Measurements from ENCODE around the gene TTC9C. TPM values are rescaled to one million over a fixed set of nuclear protein-coding genes. Genes with fewer than 3 reads are reported as not detected.

TTC9C gene
- total RNA-seq, 1 experiment from 2014 or later, result 48.7 TPM

DNA sequence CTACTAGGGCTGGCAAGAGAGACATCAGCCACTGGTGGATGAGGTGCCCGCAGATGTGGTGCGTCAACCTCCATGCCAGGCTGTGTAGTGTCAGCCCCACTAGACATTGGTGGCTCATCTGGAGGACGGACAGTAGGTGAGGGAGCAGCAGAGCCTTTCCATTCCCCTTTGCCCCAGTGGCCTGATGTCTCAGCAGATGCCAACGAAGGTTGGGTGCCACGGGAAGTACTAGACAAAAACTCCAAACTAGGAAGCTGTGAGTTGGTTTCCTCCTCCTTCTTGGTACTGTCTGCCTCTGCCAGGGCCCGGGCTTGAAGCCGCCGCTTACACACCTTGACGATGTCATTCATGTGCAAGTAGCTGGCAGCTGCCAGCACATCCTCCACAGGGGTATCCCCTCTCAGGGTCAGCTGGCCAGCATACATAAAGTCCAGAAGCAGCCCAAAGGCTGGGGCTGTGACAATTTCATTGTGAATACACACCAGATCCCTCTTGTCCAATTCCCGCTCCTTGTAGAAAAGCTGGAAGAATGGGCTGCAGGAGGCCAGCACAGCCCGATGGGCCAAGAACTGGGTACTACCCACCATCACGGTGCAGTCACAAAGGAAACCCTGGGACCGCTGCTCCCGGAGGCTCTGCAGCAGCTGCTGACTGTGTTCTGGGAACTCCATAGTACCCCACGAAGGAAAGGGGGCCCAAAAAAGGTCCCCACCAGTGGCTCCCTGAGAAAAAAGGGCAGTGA lies 24.9 kb downstream of the TTC9C start (continued):
- TF ChIP-seq, protein P1, sequence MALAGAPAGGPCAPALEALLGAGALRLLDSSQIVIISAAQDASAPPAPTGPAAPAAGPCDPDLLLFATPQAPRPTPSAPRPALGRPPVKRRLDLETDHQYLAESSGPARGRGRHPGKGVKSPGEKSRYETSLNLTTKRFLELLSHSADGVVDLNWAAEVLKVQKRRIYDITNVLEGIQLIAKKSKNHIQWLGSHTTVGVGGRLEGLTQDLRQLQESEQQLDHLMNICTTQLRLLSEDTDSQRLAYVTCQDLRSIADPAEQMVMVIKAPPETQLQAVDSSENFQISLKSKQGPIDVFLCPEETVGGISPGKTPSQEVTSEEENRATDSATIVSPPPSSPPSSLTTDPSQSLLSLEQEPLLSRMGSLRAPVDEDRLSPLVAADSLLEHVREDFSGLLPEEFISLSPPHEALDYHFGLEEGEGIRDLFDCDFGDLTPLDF (CRISPR knock-in tag; IDR thresholded peaks at IDR 0.05), result no peak

DNA sequence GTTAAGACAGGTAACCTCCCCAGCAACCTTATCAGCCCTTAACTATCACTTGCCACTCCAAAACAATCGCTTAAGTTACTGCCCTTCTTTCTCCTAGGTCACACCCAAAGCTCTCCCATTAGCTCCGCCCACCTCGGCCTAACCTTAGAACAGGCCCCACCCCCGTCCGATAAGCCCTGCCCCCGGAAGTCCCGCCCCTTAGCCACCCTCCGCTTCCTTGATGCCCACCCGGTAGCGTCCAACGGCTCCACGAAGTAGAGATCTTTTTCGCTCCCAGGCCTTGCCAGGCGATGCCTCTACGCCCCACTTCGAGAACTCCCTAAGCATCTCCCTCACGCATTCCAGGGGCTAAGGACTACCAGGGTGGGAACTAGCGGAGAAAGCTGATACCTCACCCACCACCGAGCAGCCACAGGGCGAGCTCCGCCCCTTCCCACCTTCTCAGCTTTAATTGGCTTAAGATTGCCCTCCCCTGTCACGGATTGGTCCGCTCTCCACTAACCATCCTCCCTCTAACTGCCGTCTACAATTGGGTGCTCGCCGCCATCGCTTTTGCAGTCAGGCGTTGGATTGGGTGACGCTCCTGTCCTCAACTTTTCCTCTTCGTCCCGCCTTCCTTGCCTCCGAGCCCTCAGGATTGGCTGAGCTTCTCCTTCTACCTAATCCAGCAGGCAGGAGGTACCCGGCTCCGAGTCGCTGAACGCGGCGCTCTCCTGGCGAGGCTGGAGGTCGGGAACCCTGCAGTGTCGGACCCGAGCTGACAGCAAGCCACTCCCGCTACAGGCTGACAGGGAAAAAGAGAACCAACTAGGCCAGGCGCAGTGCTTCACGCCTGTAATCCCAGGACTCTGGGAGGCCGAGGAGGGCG lies 25.7 kb downstream of the TTC9C start, which contains the start of gene ZBTB3:
Gene ZBTB3, minus strand, starts transcription at position 425 of the 868 bp plus-strand sequence. CDS start 496 bp downstream, outside the sequence.
- POLR2A ChIA-PET, result interaction anchor here (0.6 to 2.5 kb wide), 19 partner anchors 15 to 162 kb away, joined by 3 to 30 read pairs (median 8); partner anchors contain the start of genes B3GAT3, BSCL2, C11orf98 and CSKMT
- peak within 1 kb of the TSS; percentile 95 for H3K4me3 Mint-ChIP-seq
- peak; percentile 91 for ATAC-seq
- TF ChIP-seq PRRX2 (CRISPR knock-in tag; IDR thresholded peaks at IDR 0.05), result peak; percentile 85; the same call in 1 of the 2 replicates
- TF ChIP-seq MYBL2 (CRISPR knock-in tag; IDR thresholded peaks at IDR 0.05), result no peak
- TF ChIP-seq GABPB1 (CRISPR knock-in tag; IDR thresholded peaks at IDR 0.05), result no peak
- TF ChIP-seq ZNF416 (CRISPR knock-in tag; IDR thresholded peaks at IDR 0.05), result no peak
- no peak for TF ChIP-seq MXD4 (CRISPR knock-in tag; IDR thresholded peaks at IDR 0.05; ENCODE audit: borderline replicate concordance)
- no peak; the same call in none of the 2 replicates for TF ChIP-seq FOXK1 (CRISPR knock-in tag; IDR thresholded peaks at IDR 0.05)
- TF ChIP-seq, protein P2, sequence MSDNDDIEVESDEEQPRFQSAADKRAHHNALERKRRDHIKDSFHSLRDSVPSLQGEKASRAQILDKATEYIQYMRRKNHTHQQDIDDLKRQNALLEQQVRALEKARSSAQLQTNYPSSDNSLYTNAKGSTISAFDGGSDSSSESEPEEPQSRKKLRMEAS (CRISPR knock-in tag; IDR thresholded peaks at IDR 0.05), result peak; percentile 68; the same call in 1 of the 2 replicates
- TF ChIP-seq, protein P3, sequence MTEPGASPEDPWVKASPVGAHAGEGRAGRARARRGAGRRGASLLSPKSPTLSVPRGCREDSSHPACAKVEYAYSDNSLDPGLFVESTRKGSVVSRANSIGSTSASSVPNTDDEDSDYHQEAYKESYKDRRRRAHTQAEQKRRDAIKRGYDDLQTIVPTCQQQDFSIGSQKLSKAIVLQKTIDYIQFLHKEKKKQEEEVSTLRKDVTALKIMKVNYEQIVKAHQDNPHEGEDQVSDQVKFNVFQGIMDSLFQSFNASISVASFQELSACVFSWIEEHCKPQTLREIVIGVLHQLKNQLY (CRISPR knock-in tag; IDR thresholded peaks at IDR 0.05), result no peak
- TF ChIP-seq CBFB (CRISPR knock-in tag; IDR thresholded peaks at IDR 0.05; ENCODE audit: low read depth), result no peak
- TF ChIP-seq, protein P4, sequence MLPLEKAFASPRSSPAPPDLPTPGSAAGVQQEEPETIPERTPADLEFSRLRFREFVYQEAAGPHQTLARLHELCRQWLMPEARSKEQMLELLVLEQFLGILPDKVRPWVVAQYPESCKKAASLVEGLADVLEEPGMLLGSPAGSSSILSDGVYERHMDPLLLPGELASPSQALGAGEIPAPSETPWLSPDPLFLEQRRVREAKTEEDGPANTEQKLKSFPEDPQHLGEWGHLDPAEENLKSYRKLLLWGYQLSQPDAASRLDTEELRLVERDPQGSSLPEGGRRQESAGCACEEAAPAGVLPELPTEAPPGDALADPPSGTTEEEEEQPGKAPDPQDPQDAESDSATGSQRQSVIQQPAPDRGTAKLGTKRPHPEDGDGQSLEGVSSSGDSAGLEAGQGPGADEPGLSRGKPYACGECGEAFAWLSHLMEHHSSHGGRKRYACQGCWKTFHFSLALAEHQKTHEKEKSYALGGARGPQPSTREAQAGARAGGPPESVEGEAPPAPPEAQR (CRISPR knock-in tag; IDR thresholded peaks at IDR 0.05), result no peak
- TF ChIP-seq, protein P5, sequence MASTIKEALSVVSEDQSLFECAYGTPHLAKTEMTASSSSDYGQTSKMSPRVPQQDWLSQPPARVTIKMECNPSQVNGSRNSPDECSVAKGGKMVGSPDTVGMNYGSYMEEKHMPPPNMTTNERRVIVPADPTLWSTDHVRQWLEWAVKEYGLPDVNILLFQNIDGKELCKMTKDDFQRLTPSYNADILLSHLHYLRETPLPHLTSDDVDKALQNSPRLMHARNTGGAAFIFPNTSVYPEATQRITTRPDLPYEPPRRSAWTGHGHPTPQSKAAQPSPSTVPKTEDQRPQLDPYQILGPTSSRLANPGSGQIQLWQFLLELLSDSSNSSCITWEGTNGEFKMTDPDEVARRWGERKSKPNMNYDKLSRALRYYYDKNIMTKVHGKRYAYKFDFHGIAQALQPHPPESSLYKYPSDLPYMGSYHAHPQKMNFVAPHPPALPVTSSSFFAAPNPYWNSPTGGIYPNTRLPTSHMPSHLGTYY (CRISPR knock-in tag; IDR thresholded peaks at IDR 0.05), result peak; percentile 77; the same call in 1 of the 2 replicates
- TF ChIP-seq, protein P6, sequence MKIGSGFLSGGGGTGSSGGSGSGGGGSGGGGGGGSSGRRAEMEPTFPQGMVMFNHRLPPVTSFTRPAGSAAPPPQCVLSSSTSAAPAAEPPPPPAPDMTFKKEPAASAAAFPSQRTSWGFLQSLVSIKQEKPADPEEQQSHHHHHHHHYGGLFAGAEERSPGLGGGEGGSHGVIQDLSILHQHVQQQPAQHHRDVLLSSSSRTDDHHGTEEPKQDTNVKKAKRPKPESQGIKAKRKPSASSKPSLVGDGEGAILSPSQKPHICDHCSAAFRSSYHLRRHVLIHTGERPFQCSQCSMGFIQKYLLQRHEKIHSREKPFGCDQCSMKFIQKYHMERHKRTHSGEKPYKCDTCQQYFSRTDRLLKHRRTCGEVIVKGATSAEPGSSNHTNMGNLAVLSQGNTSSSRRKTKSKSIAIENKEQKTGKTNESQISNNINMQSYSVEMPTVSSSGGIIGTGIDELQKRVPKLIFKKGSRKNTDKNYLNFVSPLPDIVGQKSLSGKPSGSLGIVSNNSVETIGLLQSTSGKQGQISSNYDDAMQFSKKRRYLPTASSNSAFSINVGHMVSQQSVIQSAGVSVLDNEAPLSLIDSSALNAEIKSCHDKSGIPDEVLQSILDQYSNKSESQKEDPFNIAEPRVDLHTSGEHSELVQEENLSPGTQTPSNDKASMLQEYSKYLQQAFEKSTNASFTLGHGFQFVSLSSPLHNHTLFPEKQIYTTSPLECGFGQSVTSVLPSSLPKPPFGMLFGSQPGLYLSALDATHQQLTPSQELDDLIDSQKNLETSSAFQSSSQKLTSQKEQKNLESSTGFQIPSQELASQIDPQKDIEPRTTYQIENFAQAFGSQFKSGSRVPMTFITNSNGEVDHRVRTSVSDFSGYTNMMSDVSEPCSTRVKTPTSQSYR (CRISPR knock-in tag; IDR thresholded peaks at IDR 0.05), result 0 out of 2 replicates have a peak, but pooled peaks have one; percentile 55
- TF ChIP-seq, protein P7, sequence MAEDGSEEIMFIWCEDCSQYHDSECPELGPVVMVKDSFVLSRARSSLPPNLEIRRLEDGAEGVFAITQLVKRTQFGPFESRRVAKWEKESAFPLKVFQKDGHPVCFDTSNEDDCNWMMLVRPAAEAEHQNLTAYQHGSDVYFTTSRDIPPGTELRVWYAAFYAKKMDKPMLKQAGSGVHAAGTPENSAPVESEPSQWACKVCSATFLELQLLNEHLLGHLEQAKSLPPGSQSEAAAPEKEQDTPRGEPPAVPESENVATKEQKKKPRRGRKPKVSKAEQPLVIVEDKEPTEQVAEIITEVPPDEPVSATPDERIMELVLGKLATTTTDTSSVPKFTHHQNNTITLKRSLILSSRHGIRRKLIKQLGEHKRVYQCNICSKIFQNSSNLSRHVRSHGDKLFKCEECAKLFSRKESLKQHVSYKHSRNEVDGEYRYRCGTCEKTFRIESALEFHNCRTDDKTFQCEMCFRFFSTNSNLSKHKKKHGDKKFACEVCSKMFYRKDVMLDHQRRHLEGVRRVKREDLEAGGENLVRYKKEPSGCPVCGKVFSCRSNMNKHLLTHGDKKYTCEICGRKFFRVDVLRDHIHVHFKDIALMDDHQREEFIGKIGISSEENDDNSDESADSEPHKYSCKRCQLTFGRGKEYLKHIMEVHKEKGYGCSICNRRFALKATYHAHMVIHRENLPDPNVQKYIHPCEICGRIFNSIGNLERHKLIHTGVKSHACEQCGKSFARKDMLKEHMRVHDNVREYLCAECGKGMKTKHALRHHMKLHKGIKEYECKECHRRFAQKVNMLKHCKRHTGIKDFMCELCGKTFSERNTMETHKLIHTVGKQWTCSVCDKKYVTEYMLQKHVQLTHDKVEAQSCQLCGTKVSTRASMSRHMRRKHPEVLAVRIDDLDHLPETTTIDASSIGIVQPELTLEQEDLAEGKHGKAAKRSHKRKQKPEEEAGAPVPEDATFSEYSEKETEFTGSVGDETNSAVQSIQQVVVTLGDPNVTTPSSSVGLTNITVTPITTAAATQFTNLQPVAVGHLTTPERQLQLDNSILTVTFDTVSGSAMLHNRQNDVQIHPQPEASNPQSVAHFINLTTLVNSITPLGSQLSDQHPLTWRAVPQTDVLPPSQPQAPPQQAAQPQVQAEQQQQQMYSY (CRISPR knock-in tag; IDR thresholded peaks at IDR 0.05), result no peak
- TF ChIP-seq, protein P8, sequence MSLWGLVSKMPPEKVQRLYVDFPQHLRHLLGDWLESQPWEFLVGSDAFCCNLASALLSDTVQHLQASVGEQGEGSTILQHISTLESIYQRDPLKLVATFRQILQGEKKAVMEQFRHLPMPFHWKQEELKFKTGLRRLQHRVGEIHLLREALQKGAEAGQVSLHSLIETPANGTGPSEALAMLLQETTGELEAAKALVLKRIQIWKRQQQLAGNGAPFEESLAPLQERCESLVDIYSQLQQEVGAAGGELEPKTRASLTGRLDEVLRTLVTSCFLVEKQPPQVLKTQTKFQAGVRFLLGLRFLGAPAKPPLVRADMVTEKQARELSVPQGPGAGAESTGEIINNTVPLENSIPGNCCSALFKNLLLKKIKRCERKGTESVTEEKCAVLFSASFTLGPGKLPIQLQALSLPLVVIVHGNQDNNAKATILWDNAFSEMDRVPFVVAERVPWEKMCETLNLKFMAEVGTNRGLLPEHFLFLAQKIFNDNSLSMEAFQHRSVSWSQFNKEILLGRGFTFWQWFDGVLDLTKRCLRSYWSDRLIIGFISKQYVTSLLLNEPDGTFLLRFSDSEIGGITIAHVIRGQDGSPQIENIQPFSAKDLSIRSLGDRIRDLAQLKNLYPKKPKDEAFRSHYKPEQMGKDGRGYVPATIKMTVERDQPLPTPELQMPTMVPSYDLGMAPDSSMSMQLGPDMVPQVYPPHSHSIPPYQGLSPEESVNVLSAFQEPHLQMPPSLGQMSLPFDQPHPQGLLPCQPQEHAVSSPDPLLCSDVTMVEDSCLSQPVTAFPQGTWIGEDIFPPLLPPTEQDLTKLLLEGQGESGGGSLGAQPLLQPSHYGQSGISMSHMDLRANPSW (CRISPR knock-in tag; conservative IDR thresholded peaks at IDR 0.05; ENCODE audit: low read depth), result no peak
- TF ChIP-seq ZNF232 (CRISPR knock-in tag; IDR thresholded peaks at IDR 0.05), result no peak
- no peak for TF ChIP-seq TEAD4 (CRISPR knock-in tag; IDR thresholded peaks at IDR 0.05)
- TF ChIP-seq ETV6 (CRISPR knock-in tag; IDR thresholded peaks at IDR 0.05), result peak; percentile 12; the same call in 1 of the 2 replicates

More for the DNA sequence above, 25.7 kb downstream of the TTC9C start, which contains the start of gene ZBTB3:
- peaks cover 28% of the 10 kb centered on the region for H3K4me1 Mint-ChIP-seq
- H3K27me3 Mint-ChIP-seq (ENCODE audit: low read depth), result no peaks in the 10 kb centered on the region; the same call in 1 of the 2 replicates
- H3K36me3 Mint-ChIP-seq, result peaks cover 38% of the 10 kb centered on the region
- DNase-seq (ENCODE audit: low spot score), result peak; percentile 97
- CTCF ChIA-PET, result interaction anchor here (0.7 to 2.7 kb wide), 25 partner anchors 8 to 414 kb away, joined by 3 to 67 read pairs (median 4); partner anchors contain the start of genes BSCL2, GNG3, HNRNPUL2 and LBHD1
- H3K9me3 Mint-ChIP-seq, result no peaks in the 10 kb centered on the region
- H3K27ac Mint-ChIP-seq, result peak within 1 kb of the TSS; percentile 99
